Thoracic aorta (tissue), 2 donors: ENCODE measurements around the gene ACTR3C. TPM values are rescaled to one million over a fixed set of nuclear protein-coding genes. Genes with fewer than 3 reads are reported as not detected.
A peak's percentile ranks its signal among the peaks of the same experiment; 100 is the strongest.
"Not testable (repeated sequence)": the region's sequence is repeated elsewhere in the genome, so short reads cannot be mapped to it uniquely, and the experiment has no call there.

Source experiments
- ATAC-seq: fragments of 150-250 bp; one replicate; pipeline ENCODE4 v1.8.0; 2017; ENCODE audit warnings: low read depth; ENCODE audit not compliant: insufficient number of reproducible peaks, low FRiP score
- DNase-seq: peaks from one replicate; pipeline ENCODE4 v3.0.0-alpha.2; 2020; ENCODE audit warnings: low spot score
- H3K27ac ChIP-seq, 2 donors: fragments of 200-600 bp; sonication (generic); 1 replicate in 1 of 2; 2 replicates in 1 of 2; pipeline ENCODE4 v1.5.1; 2016; ENCODE audit warnings: mild to moderate bottlenecking in 2 of 2, moderate library complexity in 2 of 2
- H3K27me3 ChIP-seq: fragments of 200-600 bp; sonication (generic); replicated peaks from 2 replicates; pipeline ENCODE4 v1.6.0; 2016; ENCODE audit warnings: mild to moderate bottlenecking; ENCODE audit not compliant: insufficient read depth
- H3K36me3 ChIP-seq: fragments of 200-600 bp; sonication (generic); one replicate; pipeline ENCODE4 v1.5.1; 2016
- H3K4me1 ChIP-seq, 2 donors: fragments of 200-600 bp; sonication (generic); 1 replicate in 1 of 2; 2 replicates in 1 of 2; pipeline versions ENCODE4 v1.5.1 to v1.6.0; 2016; ENCODE audit warnings: low read depth in 2 of 2, mild to moderate bottlenecking in 1 of 2; ENCODE audit not compliant: control insufficient read depth in 1 of 2
- H3K4me3 ChIP-seq: fragments of 200-600 bp; sonication (generic); 2 replicates; pipeline ENCODE4 v1.5.1; 2016; ENCODE audit warnings: mild to moderate bottlenecking
- H3K9me3 ChIP-seq: fragments of 200-600 bp; sonication (generic); 2 replicates; pipeline ENCODE4 v1.5.1; 2016
- total RNA-seq, 2 donors: library from RNA; depleted of rRNA; stranded (reverse); fragments of >200 nt; gene quantifications; one replicate each; pipeline versions ENCODE4 v1.1.0 to v1.2.3, GENCODE V29; 2016
- TF ChIP-seq, protein P1 (sequence below): fragments of 200-600 bp; sonication (generic); IDR thresholded peaks from one replicate; pipeline ENCODE4 v1.5.1; 2019; ENCODE audit warnings: antibody characterized with exemption

ACTR3C gene
- total RNA-seq, 2 donors from 2014 or later = 0.14 to 6.4 TPM

DNA sequence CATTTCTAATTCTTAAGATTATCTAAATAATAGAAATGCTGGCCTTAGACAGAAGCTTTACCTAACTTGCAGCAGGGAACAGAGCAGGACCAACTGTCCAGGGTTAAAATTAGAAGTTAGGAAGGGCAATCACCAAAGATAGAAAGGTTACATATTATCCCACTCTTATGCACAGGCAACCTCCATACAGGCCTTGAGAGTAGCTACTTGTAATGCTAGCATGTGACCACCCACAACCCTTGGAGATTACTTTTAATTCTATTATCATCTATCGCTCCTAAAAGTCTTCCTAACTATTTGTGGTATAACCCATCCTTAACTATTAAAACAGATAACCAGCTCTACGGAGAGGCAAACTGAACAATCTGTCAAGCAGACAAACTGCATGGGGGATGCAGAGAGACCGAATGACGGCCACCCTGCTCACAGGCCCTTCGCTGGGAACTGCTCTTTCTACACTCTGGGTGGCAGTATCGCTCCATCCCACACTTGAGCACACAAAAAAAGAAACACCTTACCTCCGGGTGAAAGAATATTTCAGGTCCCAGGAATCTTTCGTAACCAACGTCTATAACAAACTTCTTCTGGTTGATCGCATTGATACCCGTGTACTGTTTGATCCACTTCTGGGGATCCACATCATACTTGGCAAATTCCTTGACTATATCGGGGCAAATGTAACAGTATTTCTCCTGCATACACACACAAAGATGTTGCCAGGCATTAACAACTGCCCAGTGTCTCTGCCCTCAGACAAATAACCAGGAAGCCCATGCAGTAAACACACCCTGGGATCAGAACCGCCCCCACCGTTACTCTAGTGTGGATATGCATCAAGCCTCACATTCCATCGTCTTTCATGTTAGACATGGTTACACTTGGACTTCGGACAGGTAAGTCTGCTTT lies 37.2 kb downstream of the ACTR3C start:
- H3K4me1 ChIP-seq, H3K27me3 ChIP-seq, H3K27ac ChIP-seq, H3K9me3 ChIP-seq, H3K4me3 ChIP-seq, DNase-seq, H3K36me3 ChIP-seq, ATAC-seq: not testable (repeated sequence)
- TF ChIP-seq, protein P1, sequence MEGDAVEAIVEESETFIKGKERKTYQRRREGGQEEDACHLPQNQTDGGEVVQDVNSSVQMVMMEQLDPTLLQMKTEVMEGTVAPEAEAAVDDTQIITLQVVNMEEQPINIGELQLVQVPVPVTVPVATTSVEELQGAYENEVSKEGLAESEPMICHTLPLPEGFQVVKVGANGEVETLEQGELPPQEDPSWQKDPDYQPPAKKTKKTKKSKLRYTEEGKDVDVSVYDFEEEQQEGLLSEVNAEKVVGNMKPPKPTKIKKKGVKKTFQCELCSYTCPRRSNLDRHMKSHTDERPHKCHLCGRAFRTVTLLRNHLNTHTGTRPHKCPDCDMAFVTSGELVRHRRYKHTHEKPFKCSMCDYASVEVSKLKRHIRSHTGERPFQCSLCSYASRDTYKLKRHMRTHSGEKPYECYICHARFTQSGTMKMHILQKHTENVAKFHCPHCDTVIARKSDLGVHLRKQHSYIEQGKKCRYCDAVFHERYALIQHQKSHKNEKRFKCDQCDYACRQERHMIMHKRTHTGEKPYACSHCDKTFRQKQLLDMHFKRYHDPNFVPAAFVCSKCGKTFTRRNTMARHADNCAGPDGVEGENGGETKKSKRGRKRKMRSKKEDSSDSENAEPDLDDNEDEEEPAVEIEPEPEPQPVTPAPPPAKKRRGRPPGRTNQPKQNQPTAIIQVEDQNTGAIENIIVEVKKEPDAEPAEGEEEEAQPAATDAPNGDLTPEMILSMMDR = peak; percentile 55

GRCh38 chr7:150283608-150284007 lies 39.7 kb downstream of the ACTR3C start:
- not testable (repeated sequence) for H3K4me1 ChIP-seq, ATAC-seq

GRCh38 chr7:150283111-150283510 lies 40.2 kb downstream of the ACTR3C start:
- H3K27me3 ChIP-seq, H3K27ac ChIP-seq, H3K4me1 ChIP-seq, H3K9me3 ChIP-seq, ATAC-seq, H3K36me3 ChIP-seq, DNase-seq, H3K4me3 ChIP-seq: not testable (repeated sequence)

More at GRCh38 chr7:150283608-150284007, 39.7 kb downstream of the ACTR3C start:
- not testable (repeated sequence) for H3K27ac ChIP-seq, H3K27me3 ChIP-seq, DNase-seq, H3K9me3 ChIP-seq, H3K4me3 ChIP-seq, H3K36me3 ChIP-seq

- ATAC-seq, H3K4me1 ChIP-seq, H3K27ac ChIP-seq, H3K27me3 ChIP-seq, H3K36me3 ChIP-seq, DNase-seq, H3K4me3 ChIP-seq, H3K9me3 ChIP-seq: not testable (repeated sequence)
These were observed 41.5 kb downstream of the ACTR3C start for GRCh38 chr7:150281681-150282403.

- H3K4me3 ChIP-seq, H3K36me3 ChIP-seq, H3K27ac ChIP-seq, H3K27me3 ChIP-seq, ATAC-seq, H3K9me3 ChIP-seq, DNase-seq, H3K4me1 ChIP-seq: not testable (repeated sequence)
These were observed 45.0 kb downstream of the ACTR3C start for GRCh38 chr7:150278383-150278782.

- not testable (repeated sequence) for H3K4me3 ChIP-seq, H3K36me3 ChIP-seq, ATAC-seq, H3K9me3 ChIP-seq, H3K4me1 ChIP-seq, H3K27me3 ChIP-seq, DNase-seq, H3K27ac ChIP-seq
- TF ChIP-seq, protein P1 = peak; percentile 64
These were observed 47.1 kb downstream of the ACTR3C start for GRCh38 chr7:150276132-150276695.

- H3K27ac ChIP-seq, ATAC-seq, H3K9me3 ChIP-seq, H3K27me3 ChIP-seq, H3K4me3 ChIP-seq, DNase-seq, H3K4me1 ChIP-seq, H3K36me3 ChIP-seq: not testable (repeated sequence)
These were observed 51.4 kb downstream of the ACTR3C start for GRCh38 chr7:150271898-150272297.

GRCh38 chr7:150270101-150270824 lies 53.1 kb downstream of the ACTR3C start:
- not testable (repeated sequence) for DNase-seq, H3K4me1 ChIP-seq, H3K36me3 ChIP-seq, ATAC-seq, H3K27me3 ChIP-seq, H3K27ac ChIP-seq, H3K9me3 ChIP-seq, H3K4me3 ChIP-seq

GRCh38 chr7:150268798-150269197 lies 54.5 kb downstream of the ACTR3C start:
- not testable (repeated sequence) for H3K9me3 ChIP-seq, DNase-seq, H3K4me3 ChIP-seq, ATAC-seq, H3K36me3 ChIP-seq, H3K27me3 ChIP-seq, H3K27ac ChIP-seq, H3K4me1 ChIP-seq

DNA sequence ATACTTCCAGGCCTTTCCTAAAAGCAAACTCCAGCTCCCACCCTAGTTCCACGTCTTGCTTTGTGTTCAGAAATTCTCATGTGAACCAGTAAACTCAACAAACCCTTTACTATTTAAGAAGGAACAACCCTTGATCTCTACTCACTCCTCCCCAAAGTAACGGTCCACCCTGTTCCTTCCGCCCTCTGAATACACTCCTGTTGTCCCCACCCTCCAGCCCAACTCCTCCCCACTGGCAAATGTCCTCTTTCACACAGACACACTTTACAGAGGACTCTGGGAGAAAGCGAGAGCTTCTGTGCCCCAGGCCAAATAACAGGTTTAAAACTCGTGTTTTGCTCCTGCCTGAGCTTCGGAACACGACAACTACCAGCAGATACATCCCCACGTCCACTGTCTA lies 55.1 kb downstream of the ACTR3C start:
- ATAC-seq, DNase-seq, H3K36me3 ChIP-seq, H3K4me1 ChIP-seq, H3K4me3 ChIP-seq, H3K27ac ChIP-seq, H3K9me3 ChIP-seq, H3K27me3 ChIP-seq: not testable (repeated sequence)
